ENCODE data around the gene GATA2. TPM values are rescaled to one million over a fixed set of nuclear protein-coding genes. Genes with fewer than 3 reads are reported as not detected.

GATA2 gene
- 3.6 TPM for polyA plus RNA-seq (ENCODE audit: insufficient read length)

DNA sequence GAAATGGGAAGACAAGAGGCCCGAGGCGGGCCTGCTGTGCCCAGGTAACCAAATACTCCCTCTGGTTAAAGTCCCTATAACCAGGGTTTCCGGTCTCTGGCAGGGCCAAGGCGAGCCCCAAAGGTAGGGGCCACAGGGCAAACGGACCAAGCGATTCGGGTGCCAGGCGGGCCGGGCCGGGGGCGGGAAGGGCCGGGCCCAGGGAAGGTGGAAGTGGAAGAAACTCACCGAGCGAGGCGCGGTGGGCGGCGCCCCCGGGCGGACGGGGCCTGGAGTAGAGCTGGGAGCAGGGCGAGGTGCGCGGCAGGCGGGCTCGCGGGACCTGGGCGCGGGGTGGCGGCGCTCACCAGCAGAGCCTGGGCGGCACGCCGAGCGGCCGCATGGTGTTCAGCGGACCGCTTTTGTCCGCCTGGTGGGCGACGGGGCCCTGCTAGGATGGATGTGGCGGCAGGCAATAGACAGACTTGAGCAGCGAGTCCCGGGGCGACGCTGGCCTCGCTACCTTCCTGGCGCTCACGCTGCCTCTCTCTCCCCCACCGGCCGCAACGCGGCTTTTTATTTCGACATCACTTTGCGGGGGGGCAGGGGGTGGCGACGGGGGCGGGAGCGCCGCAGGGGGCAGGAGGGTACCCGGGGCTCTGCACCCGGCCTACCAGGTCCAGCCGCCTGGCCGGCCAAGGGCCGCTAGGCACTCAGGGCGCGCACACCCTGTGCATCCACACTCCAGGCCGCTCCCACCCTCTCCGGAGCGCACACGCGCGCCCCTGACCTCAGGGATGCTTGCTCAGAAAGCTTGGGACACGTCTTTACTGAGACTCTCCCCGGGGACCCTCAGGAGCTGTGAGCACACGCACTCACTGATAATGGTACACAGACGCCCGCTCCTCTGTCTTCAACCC, at the start of gene GATA2:
Gene GATA2 (minus strand): TSS at position 531 of the 899 bp plus-strand sequence. CDS start 6,170 bp downstream, outside the sequence.
- DNase-seq, result no peak

- DNase-seq, result no peak
Measured at GRCh38 chr3:128541246-128541645, 48.2 kb upstream of the GATA2 start.

DNA sequence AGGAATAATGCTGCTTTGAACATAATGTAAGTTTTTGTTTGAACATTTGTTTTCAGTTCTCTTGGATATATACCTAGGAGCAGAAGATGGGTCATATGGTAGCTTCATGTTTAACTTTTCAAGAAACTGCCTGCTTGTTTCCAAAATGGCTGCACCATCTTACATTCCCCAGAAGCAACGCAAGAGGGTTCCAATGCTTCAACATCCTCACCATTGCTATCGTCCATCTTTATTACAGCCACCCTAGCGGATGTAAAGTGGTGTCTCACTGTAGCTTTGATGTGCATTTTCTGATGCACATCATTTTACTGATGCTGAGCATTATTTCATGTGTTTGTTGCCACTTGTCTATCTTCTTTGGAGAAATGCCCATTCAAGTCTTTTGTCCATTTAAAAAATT, 46.4 kb upstream of the GATA2 start:
- DNase-seq, result no peak

- no peak for DNase-seq
Measured at GRCh38 chr3:128537091-128537703, 44.2 kb upstream of the GATA2 start.

- DNase-seq, result no peak
Measured at GRCh38 chr3:128532012-128532983, 39.3 kb upstream of the GATA2 start.

GRCh38 chr3:128524374-128525299, 31.6 kb upstream of the GATA2 start:
- DNase-seq, result no peak

DNA sequence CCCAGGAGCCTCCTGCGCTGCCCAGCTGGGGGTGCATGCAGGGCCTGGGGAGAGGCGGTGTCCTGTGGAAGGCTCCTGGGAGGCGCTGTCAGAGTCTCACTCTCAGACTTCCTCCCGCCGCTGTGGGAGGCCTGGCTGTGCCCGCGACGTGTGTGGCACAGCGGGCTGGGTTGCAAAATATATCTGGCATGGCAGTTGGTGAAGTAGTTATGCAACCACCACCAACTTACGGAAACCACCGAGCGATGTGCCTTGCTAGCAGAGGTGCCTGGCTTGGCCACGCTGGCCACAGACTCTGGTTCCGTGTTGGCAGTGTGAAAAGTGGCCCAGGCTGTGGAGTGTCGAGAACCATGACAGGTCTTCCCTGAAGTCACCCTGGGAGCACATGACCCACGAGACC, 30.6 kb upstream of the GATA2 start:
- DNase-seq, result no peak

GRCh38 chr3:128521715-128522114, 28.7 kb upstream of the GATA2 start:
- DNase-seq, result no peak

DNA sequence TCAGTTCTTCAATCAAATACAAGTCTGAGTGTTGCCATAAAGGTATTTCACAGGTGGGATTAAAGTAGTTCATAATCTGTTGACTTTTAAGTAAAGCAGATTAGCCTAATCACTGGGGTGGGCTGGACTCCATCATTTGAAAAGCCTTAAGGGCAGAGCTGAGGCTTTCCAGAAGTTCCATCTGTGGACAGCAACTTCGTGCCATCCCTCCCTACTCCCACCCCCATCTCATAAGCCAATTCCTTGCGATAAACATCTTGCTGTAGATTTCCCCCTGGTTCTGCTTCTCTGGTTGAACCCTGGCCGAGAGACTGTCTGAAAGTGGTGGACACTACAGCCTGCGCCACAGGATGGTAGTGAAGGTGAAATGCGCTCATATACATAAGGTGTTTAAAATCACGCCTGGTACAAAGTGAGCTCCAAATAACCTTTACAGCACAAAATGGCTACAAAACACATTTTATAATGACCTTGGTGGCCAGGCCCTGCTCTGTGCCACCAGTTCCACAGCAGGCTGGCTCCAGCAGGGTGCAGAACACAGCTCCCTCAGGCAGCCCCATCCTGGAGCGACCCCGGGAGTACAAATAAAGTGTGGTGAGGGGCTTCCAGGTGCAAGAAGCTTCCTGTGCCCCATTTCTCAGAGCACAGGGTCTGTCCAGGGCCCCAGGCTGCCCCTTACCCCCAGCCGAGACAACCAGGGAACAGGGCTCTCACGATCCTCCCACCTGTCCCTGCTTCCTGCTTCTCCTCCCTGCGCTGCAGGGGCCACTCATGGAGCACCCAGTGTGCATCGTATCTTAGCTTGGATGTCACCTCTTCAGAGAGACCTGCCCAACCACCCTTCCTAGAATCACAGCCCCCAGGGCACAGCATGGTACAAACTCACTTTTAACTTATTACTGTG, 25.8 kb upstream of the GATA2 start:
- DNase-seq, result no peak

DNA sequence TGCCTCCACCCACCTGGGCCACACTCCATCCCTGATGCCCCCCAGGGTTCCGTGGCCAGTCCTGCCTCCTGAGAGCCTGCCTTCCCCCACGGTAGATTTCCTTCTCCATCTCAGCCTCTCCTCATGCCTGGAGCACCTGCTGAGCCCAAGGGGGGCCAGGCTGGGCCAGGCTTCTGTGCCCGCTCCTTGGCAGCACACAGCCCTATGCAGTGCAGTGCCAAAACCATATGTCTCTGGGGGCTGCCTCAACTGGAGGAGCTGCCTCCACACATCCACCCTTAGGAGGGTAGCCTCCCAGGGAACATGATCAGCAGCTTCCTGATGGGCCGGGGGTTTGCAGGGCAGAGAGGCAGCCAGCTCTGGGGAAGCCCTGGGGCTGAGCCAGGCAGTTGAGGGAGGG, 24.6 kb upstream of the GATA2 start:
- DNase-seq, result no peak

- no peak for DNase-seq
Measured at GRCh38 chr3:128515967-128516366, 23.0 kb upstream of the GATA2 start.

DNA sequence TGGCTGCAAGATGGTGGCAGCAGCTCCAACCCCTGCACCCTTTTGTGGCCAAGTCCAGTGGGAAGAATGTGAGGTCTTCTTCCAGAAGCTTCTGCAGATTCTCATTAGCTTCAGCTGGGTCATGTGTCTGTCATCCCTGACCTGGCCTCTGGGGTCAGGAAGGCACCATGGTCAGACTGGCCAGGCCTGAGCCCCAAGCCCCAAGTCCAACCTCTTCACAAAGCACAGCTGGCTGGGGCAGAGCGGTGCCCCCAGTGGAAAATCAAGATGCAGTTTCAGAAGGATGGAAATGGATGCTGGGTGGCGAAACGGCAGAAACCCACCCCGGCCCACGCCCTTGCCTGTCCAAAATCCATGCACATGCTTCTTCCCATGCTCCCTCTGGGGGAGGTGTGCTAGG, 15.9 kb upstream of the GATA2 start:
- no peak for DNase-seq

GRCh38 chr3:128506754-128507153, 13.8 kb upstream of the GATA2 start:
- no peak for DNase-seq

DNA sequence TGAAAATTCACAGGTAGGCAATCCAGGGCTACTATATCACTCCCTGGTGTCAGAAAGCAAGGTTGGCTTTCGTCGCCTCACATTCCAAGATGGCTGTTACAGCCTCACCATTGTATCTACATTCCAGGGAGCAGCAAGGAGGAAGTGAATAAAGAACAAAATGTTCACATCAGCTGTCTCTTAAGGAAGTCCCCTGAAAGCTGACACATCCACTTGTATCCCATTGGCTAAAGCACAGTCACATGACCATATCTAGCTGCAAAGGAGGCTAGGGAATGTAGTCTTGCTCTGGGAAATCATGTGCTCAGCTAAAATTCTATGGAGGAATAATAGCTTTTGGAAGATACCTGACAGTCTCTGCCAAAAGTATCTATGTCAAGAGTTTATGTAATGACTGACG, 12.8 kb upstream of the GATA2 start:
- no peak for DNase-seq

- DNase-seq, result no peak
Measured at GRCh38 chr3:128504963-128505730, 12.1 kb upstream of the GATA2 start.

DNA sequence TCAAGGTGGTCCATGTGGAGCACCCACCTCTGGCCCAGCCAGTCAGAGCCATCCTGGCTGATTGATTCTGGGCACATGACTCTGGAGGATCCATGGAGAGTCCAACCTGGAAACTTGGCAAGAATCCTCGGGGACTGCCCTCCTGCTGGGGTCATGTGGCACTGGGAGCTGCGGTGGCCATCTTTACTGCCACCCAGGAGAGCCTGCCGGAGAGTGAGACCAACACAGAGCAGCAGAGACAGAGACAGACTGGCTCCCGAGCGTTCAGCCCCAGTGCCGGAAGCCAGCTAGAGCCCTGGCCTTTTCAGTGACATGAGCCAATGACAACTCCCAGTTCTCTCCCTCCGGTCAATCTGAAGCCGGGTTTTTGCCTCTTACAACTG, 11.5 kb upstream of the GATA2 start:
- no peak for DNase-seq

- DNase-seq, result no peak
Measured at GRCh38 chr3:128503751-128504532, 10.9 kb upstream of the GATA2 start.

- DNase-seq, result no peak
Measured at GRCh38 chr3:128503164-128503651, 10.2 kb upstream of the GATA2 start.

- DNase-seq, result no peak
Measured at GRCh38 chr3:128502712-128503111, 9.7 kb upstream of the GATA2 start.
